CD4-positive, CD25-positive, alpha-beta regulatory T cell (primary cell): Measurements from ENCODE around the gene DHRS9. TPM values are rescaled to one million over a fixed set of nuclear protein-coding genes. Genes with fewer than 3 reads are reported as not detected.

Experiments used
- ATAC-seq, 2 donors: fragments of 150-1000 bp; cut with Tn5 transposase; one replicate each; pipeline ENCODE4 v1.10.0; 2021; ENCODE audit warnings: low read depth in 2 of 2, moderate number of reproducible peaks in 2 of 2, moderate library complexity in 1 of 2
- DNase-seq, 3 donors: peaks; one replicate each; pipeline versions ENCODE4 v3.0.0 to v3.0.0-alpha.2; 2012 to 2022; ENCODE audit warnings: mixed read lengths in 1 of 3
- H3K27ac ChIP-seq: one replicate; pipeline ENCODE4 v1.7.0; 2013; ENCODE audit warnings: mild to moderate bottlenecking, low read length; ENCODE audit not compliant: insufficient read depth, poor library complexity, severe bottlenecking
- H3K27me3 ChIP-seq: one replicate; pipeline ENCODE4 v1.7.0; 2013; ENCODE audit warnings: low read length; ENCODE audit not compliant: control insufficient read depth, insufficient read depth
- H3K36me3 ChIP-seq: one replicate; pipeline ENCODE4 v1.7.0; 2013; ENCODE audit warnings: mild to moderate bottlenecking, low read length, moderate library complexity; ENCODE audit not compliant: control insufficient read depth, insufficient read depth
- H3K4me1 ChIP-seq: 2 replicates; pipeline ENCODE4 v1.7.0; 2013; ENCODE audit warnings: mild to moderate bottlenecking, low read length; ENCODE audit not compliant: insufficient read depth, control insufficient read depth, poor library complexity, severe bottlenecking
- H3K4me3 ChIP-seq: one replicate; pipeline ENCODE4 v1.7.0; 2013; ENCODE audit warnings: low read depth, mild to moderate bottlenecking, low read length, moderate library complexity
- H3K9me3 ChIP-seq, 2 experiments: 1 replicate in 1 of 2; 2 replicates in 1 of 2; pipeline ENCODE4 v1.7.0; 2013; ENCODE audit warnings: low read length in 2 of 2, mild to moderate bottlenecking in 1 of 2, moderate library complexity in 1 of 2; ENCODE audit not compliant: control insufficient read depth in 2 of 2
- H3K27ac Mint-ChIP-seq, 3 donors: one replicate each; pipeline ENCODE4 v1.8.0; 2020 to 2022; ENCODE audit warnings: mild to moderate bottlenecking in 3 of 3, mixed read lengths in 3 of 3, moderate library complexity in 2 of 3
- H3K27me3 Mint-ChIP-seq: one replicate; pipeline ENCODE4 v1.8.0; 2022; ENCODE audit warnings: mild to moderate bottlenecking, mixed read lengths
- H3K36me3 Mint-ChIP-seq: one replicate; pipeline ENCODE4 v1.8.0; 2020; ENCODE audit warnings: mixed read lengths
- H3K4me1 Mint-ChIP-seq, 4 donors: one replicate each; pipeline ENCODE4 v1.8.0; 2020 to 2022; ENCODE audit warnings: mixed read lengths in 4 of 4, mild to moderate bottlenecking in 1 of 4
- H3K4me3 Mint-ChIP-seq, 4 donors: one replicate each; pipeline ENCODE4 v1.8.0; 2020 to 2022; ENCODE audit warnings: mild to moderate bottlenecking in 4 of 4, mixed read lengths in 4 of 4, moderate library complexity in 3 of 4
- H3K9me3 Mint-ChIP-seq, 7 donors: one replicate each; pipeline ENCODE4 v1.8.0; 2020 to 2022; ENCODE audit warnings: mixed read lengths in 7 of 7, mild to moderate bottlenecking in 3 of 7, moderate library complexity in 2 of 7
- polyA plus RNA-seq, 4 donors: library from polyadenylated mRNA; unstranded; fragments of 300-500 nt; fragmentation: Illumina TruSeq; gene quantifications; one replicate each; pipeline ENCODE4 v1.2.3, GENCODE V29; 2021
- total RNA-seq: library from RNA; stranded (reverse); gene quantifications from one replicate; pipeline ENCODE4 v1.2.3, GENCODE V29; 2022

The DHRS9 gene
- total and polyA plus RNA-seq, 5 donors from 2014 or later, result not detected

GRCh38 chr2:169080250-169081069 lies 11.1 kb downstream of the DHRS9 start:
- no peaks in the 10 kb centered on the region for H3K36me3 ChIP-seq
- H3K27me3 Mint-ChIP-seq, result peaks cover 7% of the 10 kb centered on the region
- no peaks in the 10 kb centered on the region for H3K4me1 ChIP-seq
- no peaks in the 10 kb centered on the region for H3K36me3 Mint-ChIP-seq
- no peaks in the 10 kb centered on the region for H3K4me1 Mint-ChIP-seq
- H3K4me3 Mint-ChIP-seq, result no peak overlapping the region
- no peak overlapping the region for H3K27ac Mint-ChIP-seq
- no peak for DNase-seq
- H3K9me3 ChIP-seq, result no peaks in the 10 kb centered on the region
- no peak overlapping the region for H3K4me3 ChIP-seq
- H3K27ac ChIP-seq, result no peak overlapping the region
- ATAC-seq, result peak; percentile 31 to 40
- peaks cover 4% of the 10 kb centered on the region for H3K27me3 ChIP-seq
- H3K9me3 Mint-ChIP-seq, result no peaks in the 10 kb centered on the region

- Histone ChIP-seq H3K9me3 (no peaks in the 10 kb centered on the region), H3K27ac (no peak overlapping the region), H3K27me3 (peaks cover 4% of the 10 kb centered on the region), H3K4me3 (no peak overlapping the region), H3K4me1 (no peaks in the 10 kb centered on the region), H3K36me3 (no peaks in the 10 kb centered on the region)
- H3K27ac Mint-ChIP-seq, result no peak overlapping the region
- H3K36me3 Mint-ChIP-seq, result no peaks in the 10 kb centered on the region
- no peak overlapping the region for H3K4me3 Mint-ChIP-seq
- no peaks in the 10 kb centered on the region for H3K4me1 Mint-ChIP-seq
- DNase-seq (no peak), ATAC-seq (no peak)
- no peaks in the 10 kb centered on the region for H3K9me3 Mint-ChIP-seq
- H3K27me3 Mint-ChIP-seq, result peaks cover 12% of the 10 kb centered on the region
Measured at GRCh38 chr2:169081551-169081950, 12.2 kb downstream of the DHRS9 start.

- Histone ChIP-seq H3K4me1 (no peaks in the 10 kb centered on the region), H3K27ac (no peak overlapping the region), H3K36me3 (no peaks in the 10 kb centered on the region), H3K27me3 (peaks cover 4% of the 10 kb centered on the region), H3K4me3 (no peak overlapping the region), H3K9me3 (no peaks in the 10 kb centered on the region)
- no peaks in the 10 kb centered on the region for H3K9me3 Mint-ChIP-seq
- H3K4me3 Mint-ChIP-seq, result no peak overlapping the region
- ATAC-seq (no peak), DNase-seq (no peak)
- peaks cover 12% of the 10 kb centered on the region for H3K27me3 Mint-ChIP-seq
- H3K4me1 Mint-ChIP-seq, result no peaks in the 10 kb centered on the region
- no peak overlapping the region for H3K27ac Mint-ChIP-seq
- H3K36me3 Mint-ChIP-seq, result no peaks in the 10 kb centered on the region
Measured at GRCh38 chr2:169082995-169083394, 13.6 kb downstream of the DHRS9 start.

GRCh38 chr2:169086893-169087467 lies 17.6 kb downstream of the DHRS9 start:
- Mint-ChIP-seq H3K4me1 (no peaks in the 10 kb centered on the region), H3K9me3 (no peaks in the 10 kb centered on the region), H3K36me3 (no peaks in the 10 kb centered on the region), H3K27me3 (peaks cover 12% of the 10 kb centered on the region), H3K4me3 (no peak overlapping the region), H3K27ac (no peak overlapping the region)
- H3K9me3 ChIP-seq, result no peaks in the 10 kb centered on the region
- H3K4me3 ChIP-seq, result no peak overlapping the region
- H3K4me1 ChIP-seq, result no peaks in the 10 kb centered on the region
- DNase-seq (no peak), ATAC-seq (no peak)
- no peak overlapping the region for H3K27ac ChIP-seq
- no peaks in the 10 kb centered on the region for H3K36me3 ChIP-seq
- H3K27me3 ChIP-seq, result peaks cover 2% of the 10 kb centered on the region

GRCh38 chr2:169087757-169088379 lies 18.5 kb downstream of the DHRS9 start:
- Mint-ChIP-seq H3K4me1 (no peaks in the 10 kb centered on the region), H3K27me3 (peaks cover 15% of the 10 kb centered on the region), H3K27ac (no peak overlapping the region), H3K4me3 (no peak overlapping the region), H3K36me3 (no peaks in the 10 kb centered on the region), H3K9me3 (peaks cover 0 to under 1% (median 0%) of the 10 kb centered on the region in 7 donors)
- Histone ChIP-seq H3K27ac (no peak overlapping the region), H3K36me3 (no peaks in the 10 kb centered on the region), H3K4me1 (no peaks in the 10 kb centered on the region), H3K9me3 (no peaks in the 10 kb centered on the region), H3K27me3 (peaks cover 2% of the 10 kb centered on the region), H3K4me3 (no peak overlapping the region)
- ATAC-seq (no peak), DNase-seq (no peak)

GRCh38 chr2:169089182-169089581 lies 19.8 kb downstream of the DHRS9 start:
- no peak overlapping the region for H3K4me3 ChIP-seq
- no peaks in the 10 kb centered on the region for H3K4me1 ChIP-seq
- H3K36me3 ChIP-seq, result no peaks in the 10 kb centered on the region
- DNase-seq, result no peak
- H3K4me3 Mint-ChIP-seq, result no peak overlapping the region
- no peaks in the 10 kb centered on the region for H3K9me3 ChIP-seq
- H3K27ac ChIP-seq, result no peak overlapping the region
- H3K27me3 Mint-ChIP-seq, result peaks cover 12% of the 10 kb centered on the region
- H3K4me1 Mint-ChIP-seq, result no peaks in the 10 kb centered on the region
- ATAC-seq, result no peak
- no peaks in the 10 kb centered on the region for H3K36me3 Mint-ChIP-seq
- peaks cover 2% of the 10 kb centered on the region for H3K27me3 ChIP-seq
- H3K27ac Mint-ChIP-seq, result no peak overlapping the region
- peaks cover 0 to 3% (median 0%) of the 10 kb centered on the region in 7 donors for H3K9me3 Mint-ChIP-seq

GRCh38 chr2:169090133-169090820 lies 20.9 kb downstream of the DHRS9 start:
- H3K4me1 Mint-ChIP-seq, result no peaks in the 10 kb centered on the region

More at GRCh38 chr2:169090133-169090820, 20.9 kb downstream of the DHRS9 start:
- Mint-ChIP-seq H3K27me3 (peaks cover 13% of the 10 kb centered on the region), H3K9me3 (peaks cover 0 to 3% (median 0%) of the 10 kb centered on the region in 7 donors), H3K27ac (no peak overlapping the region), H3K4me3 (no peak overlapping the region), H3K36me3 (no peaks in the 10 kb centered on the region)
- no peak for ATAC-seq
- no peaks in the 10 kb centered on the region for H3K9me3 ChIP-seq
- no peak for DNase-seq
- no peak overlapping the region for H3K27ac ChIP-seq
- H3K4me3 ChIP-seq, result no peak overlapping the region
- H3K36me3 ChIP-seq, result no peaks in the 10 kb centered on the region
- no peaks in the 10 kb centered on the region for H3K4me1 ChIP-seq
- peaks cover 2% of the 10 kb centered on the region for H3K27me3 ChIP-seq
